HG02981 (cell line): ENCODE measurements around the gene ETV3.

Source experiments
- ATAC-seq: cut with Tn5 transposase; IDR thresholded peaks from one replicate; pipeline ENCODE4 v1.9.1; 2021; ENCODE audit warnings: mild to moderate bottlenecking, moderate library complexity; ENCODE audit not compliant: unreplicated experiment

ETV3 gene

GRCh38 chr1:157162345-157162744, 24.1 kb upstream of the ETV3 start:
- ATAC-seq = no peak

DNA sequence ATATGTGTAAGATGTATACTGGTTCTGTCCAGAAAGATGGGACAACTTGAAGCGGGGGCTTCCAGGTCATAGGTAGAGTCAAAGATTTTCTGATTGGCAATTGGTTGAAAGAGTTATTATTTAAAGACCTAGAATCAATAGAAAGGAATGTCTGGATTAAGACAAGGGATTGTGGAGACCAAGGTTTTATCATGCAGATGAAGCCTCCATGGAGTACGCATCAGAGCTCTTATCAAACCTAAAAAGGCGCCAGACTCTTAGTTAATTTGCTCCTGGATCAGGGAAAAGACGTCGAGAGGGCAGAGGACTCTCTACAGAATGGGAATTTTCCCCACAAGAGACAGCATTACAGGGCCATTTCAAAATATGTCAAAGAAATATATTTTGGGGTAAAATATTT, 23.7 kb upstream of the ETV3 start:
- ATAC-seq = no peak

DNA sequence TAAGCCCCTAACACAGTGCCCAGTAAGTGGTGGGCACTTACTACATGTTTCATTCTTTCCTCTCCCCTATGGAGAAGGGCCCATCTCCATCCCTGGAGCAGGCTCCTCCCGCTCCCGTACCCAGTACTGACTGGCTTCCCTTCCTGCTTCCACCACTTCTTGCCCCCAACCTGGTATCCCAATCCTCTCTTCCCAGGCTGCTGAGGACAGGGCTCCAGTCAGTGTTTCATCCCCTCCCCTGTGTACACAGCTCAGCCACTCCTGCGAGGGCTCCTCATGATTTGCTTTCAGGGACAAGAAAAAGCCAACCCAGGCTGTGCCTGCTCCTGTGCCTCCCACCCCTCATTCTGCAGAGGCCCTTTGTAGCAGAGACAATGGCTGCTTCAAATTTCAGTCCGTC, 20.8 kb upstream of the ETV3 start:
- no peak for ATAC-seq

- no peak for ATAC-seq
Measured at GRCh38 chr1:157157501-157158190, 19.5 kb upstream of the ETV3 start.

DNA sequence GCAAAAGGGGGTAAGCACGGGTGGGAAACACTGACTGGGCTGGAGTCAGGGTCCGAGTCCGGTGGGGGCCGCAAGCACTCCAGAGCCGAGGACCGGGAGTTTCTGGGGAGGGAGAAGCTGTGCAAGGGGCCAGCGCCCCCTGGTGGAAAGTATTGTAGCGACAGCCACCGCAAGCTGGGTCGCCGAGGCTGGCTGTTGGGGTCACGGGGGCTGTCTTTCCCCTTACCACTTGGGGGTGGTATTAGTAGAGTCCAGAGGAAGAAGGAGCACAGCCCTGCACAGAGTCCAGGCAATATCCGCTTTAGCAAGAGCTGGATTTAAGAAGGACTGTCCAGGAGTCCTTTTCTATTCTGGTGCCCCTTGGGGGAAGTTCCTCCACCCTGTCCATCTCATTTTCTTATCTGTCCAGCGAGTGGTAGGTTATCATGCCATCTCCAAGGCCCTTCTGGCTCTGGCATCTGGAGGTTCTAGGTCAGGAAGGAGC, 17.9 kb upstream of the ETV3 start:
- no peak for ATAC-seq

DNA sequence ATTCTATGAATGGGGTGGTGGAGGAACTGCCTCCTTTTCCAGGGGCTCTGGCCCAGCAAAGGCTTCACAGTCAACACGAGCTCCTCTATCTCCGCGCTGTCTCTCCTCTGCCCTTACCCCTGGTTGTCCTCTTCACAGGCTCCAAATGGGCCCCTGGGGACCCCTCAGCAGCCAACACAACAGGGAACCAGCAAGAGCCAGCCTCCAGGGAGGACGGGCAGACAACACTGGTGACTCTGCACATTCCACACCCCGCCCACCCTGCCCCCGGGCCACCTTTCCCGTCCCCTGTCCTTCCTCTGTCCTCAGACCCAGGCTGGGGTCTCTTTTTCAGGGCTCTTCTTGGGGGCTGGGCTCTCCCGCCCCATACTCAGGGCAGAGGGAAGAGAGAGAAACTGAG, 17.5 kb upstream of the ETV3 start:
- no peak for ATAC-seq

DNA sequence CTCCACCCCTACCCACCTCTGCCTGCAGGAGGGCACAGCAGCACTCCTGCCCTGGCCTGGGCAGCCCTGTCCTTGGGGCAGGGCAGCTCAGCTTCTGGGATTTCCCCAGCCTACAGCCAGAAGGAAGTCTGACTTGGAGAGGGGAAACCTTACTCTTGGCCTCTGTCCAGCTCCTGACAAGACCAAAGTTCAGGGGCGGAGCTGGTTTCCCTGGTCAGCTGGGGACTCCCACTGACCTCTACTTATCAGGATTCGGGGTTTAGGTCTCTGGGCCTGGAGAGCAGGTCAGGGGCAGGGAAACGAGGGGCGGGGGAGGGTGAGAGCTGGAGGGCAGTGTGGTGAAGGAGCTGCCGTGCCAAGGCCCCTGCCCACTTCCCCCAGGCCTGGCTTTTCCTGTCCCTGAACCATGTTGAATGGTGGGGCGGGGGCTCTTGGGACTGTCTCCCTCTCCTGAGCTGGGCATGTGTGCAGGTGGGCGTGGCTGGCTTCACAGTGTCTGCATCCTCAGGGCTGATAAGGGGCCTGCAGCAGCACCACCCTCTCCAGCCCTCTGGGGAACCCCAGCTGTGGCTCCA, 16.8 kb upstream of the ETV3 start:
- no peak for ATAC-seq

DNA sequence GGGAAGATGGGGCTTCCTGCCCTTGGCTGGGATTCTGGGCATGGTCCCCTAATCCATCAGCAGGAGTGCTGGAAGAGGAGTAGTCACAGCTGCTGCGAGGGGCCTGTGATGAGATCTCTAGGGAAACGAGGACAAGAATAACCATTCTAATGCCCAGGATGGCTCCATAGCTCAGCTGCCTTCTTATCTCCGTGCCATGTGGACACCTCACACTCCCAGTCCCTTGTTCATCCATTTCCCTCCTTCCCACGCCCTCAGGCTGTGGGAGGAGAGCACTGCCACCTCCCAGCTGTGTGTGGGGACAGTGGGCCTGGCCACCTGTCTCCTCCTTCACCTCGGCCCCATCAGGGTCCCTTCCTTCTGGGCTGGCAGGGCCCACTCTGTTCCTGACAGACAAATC, 16.1 kb upstream of the ETV3 start:
- ATAC-seq = no peak

DNA sequence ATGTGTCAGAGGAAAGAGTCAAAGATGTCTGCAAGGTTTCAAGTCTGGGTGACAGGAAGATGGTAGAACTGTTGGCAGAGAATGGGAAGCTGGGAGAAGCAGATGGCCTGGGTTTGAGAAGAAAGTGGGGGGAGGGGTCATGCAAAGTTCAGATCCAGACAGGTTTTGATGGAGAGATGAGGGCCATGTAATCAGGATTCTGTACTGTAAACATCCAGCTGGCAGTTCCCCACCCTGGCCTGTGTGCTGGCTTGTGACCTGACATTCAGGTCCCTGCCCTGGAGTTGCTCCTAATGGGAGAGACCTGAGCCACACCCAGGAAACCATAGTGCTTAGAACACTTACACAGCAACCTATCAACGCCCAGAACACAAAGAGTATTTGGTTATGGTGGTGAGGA, 15.6 kb upstream of the ETV3 start:
- ATAC-seq = no peak

GRCh38 chr1:157152510-157152909, 14.3 kb upstream of the ETV3 start:
- no peak for ATAC-seq

- ATAC-seq = no peak
Measured at GRCh38 chr1:157151506-157151905, 13.3 kb upstream of the ETV3 start.

GRCh38 chr1:157151073-157151472, 12.9 kb upstream of the ETV3 start:
- no peak for ATAC-seq

DNA sequence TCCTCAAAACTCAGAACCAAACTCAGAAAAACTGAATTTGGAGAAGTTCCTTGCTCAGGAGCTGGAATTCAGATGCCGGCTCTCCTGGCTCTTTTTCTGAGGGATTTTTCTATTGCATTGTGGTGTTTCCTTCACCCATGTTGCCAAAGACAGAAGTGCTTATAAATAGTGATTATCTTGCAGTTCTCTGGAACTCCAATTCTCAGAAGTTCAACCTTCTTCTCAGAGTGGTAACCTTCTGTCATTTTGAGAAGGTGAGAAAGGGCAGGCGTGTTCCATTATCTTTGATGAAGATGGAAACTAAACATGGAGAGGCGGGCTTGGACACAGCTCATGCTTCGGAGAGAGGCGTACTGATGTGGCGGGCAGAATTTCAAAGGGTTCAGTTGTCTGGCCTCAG, 12.4 kb upstream of the ETV3 start:
- ATAC-seq = no peak

DNA sequence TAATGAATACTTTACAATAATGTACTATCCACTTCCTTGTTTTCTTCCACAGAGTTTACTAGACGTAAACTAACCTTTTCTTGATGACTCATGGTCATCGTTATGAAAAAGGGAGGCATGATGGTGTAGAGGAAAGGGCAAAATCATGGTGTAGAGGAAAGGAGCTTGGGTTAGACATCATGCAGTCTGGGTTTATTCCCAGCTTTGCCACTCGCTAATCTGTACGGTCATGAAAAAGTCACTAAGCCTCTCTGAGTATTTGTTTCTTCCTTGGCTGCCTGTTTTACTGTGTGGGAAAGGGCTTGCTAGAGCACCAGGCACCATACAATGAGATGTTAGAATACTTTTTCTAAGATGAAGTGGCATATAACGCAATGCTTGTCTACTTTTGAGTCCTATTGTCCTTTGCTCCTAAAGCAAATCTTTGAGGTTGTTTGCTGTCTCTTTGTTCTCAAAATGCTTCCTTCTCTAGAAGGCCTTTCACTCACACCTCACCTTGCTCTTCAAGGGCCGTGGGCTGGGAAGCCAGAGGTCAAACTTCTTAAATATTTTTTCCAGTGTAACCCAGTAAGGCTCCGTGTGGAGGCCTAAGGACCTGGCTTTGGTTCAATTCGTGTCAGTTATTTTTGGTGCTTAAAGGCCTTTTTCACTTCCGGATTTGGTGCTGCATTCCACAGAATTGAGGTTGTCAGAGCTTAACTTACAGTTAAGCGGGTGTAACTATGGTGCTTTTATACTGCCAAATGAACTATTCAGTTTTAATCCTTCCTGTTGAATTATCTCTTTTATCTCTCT, 9.9 kb upstream of the ETV3 start:
- ATAC-seq = no peak

GRCh38 chr1:157147037-157147436, 8.8 kb upstream of the ETV3 start:
- ATAC-seq = no peak

DNA sequence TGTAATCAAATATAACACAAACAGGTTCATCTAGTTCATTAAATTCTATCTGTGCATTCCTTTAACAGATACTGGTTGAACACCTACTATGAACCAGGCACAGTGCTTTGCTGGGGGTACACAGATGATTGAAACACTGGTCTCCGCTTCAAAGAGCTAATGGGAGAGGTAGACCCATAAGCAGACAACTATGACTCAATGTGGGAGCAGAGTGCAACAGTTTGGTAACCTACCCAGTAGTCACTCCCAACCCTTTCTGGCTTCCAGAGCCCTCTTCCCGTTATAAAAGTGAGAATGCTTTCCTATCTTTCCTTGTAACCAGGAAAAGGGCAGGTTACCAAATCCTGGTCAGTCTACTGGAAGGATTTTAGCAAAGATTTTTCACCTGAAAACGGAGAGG, 8.0 kb upstream of the ETV3 start:
- ATAC-seq = no peak

- ATAC-seq = no peak
Measured at GRCh38 chr1:157145076-157145475, 6.9 kb upstream of the ETV3 start.

DNA sequence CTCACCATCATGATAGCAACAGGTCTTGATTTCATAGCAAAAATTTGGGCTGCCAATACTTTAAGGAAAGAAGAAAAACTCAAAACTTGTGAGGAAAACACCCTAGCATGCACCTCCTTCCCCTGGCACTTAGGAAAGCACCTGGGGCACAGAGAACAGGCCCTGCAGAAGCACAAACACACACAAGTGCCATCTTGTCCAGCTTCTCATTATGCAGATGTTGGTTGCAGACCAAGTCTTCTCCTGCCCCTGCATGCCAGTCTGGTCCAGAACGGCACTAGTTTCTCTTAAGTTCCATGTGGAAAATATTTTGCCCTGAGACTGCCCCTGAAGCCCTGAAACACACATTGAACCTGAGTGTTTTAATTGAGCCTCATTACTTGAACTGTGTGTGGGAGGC, 6.3 kb upstream of the ETV3 start:
- no peak for ATAC-seq

DNA sequence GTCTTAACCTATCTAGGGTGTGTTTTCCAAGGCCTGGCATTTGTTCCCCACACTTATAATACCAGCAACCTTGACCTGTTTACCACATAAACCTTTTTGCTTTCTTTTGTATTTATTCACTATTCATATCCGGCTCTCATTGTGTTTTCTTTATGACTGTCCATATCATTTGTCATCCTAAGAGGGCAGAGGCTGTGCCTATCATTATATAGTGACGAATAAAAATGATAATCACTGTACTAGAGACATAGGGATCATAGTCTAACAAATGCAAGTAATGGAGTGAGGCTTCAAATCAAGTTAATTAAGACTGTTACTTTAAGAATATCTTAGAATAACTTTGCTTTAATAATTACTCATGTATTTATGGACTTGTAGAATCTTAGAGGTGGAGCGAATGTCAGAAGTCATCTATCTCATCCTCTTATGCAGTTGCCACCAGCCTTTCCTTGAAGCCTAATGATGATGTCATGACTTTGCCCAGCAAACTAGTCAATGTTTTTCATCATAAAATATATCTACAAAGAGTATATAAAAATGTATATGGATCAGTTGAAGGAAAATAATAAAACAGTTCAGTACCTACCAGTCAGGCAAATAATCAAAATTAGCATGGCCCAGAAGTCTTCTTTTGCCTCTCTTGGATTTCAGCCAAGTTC, 4.7 kb upstream of the ETV3 start:
- no peak for ATAC-seq

DNA sequence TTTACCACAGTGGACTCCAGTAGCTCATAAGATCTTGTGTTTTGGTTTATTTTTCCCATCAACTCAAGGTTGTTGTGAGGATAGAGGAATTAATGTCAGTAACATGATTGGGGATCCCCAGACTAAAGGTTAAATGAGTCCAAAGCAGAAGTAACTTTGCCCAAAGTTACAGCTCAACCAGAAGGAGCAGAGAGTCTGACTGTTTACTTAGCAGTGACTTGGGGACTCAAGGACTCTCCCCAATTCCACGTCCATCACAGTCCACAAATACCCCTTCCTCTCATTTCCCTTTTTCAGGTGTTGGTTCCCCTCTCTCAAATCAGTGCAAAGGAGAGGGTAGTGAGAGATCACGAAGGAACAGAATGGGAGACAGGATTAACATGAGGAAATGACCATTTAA, 4.0 kb upstream of the ETV3 start:
- no peak for ATAC-seq

DNA sequence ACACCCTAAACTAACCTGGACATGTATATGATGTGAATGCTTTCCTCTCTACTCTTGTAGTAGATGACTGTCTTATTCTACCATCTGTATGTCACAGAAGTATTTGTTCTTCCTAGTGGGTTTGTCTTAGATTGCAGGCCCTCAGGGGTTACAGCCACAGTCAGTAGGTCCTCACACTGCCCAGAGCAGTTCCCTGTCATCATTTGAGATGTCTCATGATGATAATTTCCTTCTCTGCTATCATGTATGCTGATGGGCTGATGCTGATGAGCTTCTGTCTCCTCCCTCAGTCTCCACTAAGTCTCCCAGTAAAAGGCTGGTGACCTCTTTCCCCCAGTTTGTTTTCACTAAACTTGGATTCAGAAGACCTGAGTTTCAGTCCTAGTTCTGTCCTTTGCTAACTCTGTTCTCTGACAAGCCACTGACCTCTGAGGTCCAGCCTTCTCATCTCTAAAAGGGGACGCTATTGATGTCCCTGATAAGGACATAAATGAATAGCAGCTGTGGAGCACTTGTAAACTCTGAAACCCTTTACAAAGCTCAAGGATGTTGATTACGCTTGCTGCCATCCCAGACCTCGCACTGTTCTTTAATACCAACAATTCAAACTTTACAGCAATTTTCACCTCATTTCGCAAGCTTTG, 3.1 kb upstream of the ETV3 start:
- ATAC-seq = no peak
